Lower lobe of right lung (tissue), 2 donors: ENCODE measurements around the gene AKT1. TPM values are rescaled to one million over a fixed set of nuclear protein-coding genes. Genes with fewer than 3 reads are reported as not detected.
"Not testable (repeated sequence)": the region's sequence is repeated elsewhere in the genome, so short reads cannot be mapped to it uniquely, and the experiment has no call there.

Source experiments
- ATAC-seq, 2 donors: fragments of 200-7000 bp; cut with Tn5 transposase; one replicate each; pipeline ENCODE4 v1.9.1; 2020 to 2022; ENCODE audit warnings: mild to moderate bottlenecking in 2 of 2, moderate library complexity in 2 of 2
- DNase-seq: peaks from one replicate; pipeline ENCODE4 v3.0.0-alpha.2; 2020
- H3K27ac ChIP-seq: fragments of 200-600 bp; one replicate; pipeline ENCODE4 v1.8.0; 2022
- H3K27me3 ChIP-seq: fragments of 200-600 bp; one replicate; pipeline ENCODE4 v1.8.0; 2022; ENCODE audit warnings: low read depth
- H3K36me3 ChIP-seq: fragments of 200-600 bp; one replicate; pipeline ENCODE4 v1.8.0; 2022; ENCODE audit warnings: mild to moderate bottlenecking
- H3K4me1 ChIP-seq: fragments of 200-600 bp; one replicate; pipeline ENCODE4 v1.8.0; 2022
- H3K4me3 ChIP-seq: fragments of 200-600 bp; one replicate; pipeline ENCODE4 v1.8.0; 2022; ENCODE audit warnings: mild to moderate bottlenecking
- H3K9me3 ChIP-seq: fragments of 200-600 bp; one replicate; pipeline ENCODE4 v1.8.0; 2022
- intact Hi-C: fragments of 100-400 bp; cut with DNase I; formaldehyde crosslinking; loops from one replicate; pipeline ENCODE4 v1.11.0; 2022
- total RNA-seq: library from RNA; stranded (reverse); fragmentation: NEBNext Ultra II Directional; extraction: Animal tissue kit (Norgen Biotek cat#: 25700); gene quantifications from one replicate; pipeline ENCODE4 v1.2.1, GENCODE V29; 2021
- TF ChIP-seq, protein P1 (sequence below): fragments of 200-600 bp; IDR thresholded peaks from one replicate; pipeline ENCODE4 v1.8.0; 2022; ENCODE audit warnings: antibody characterized with exemption, mild to moderate bottlenecking
- donor health status: DM: no; HTN: yes; CAD: no; lungs with severe emphysema.

Gene AKT1
- total RNA-seq, 1 donor from 2014 or later, result 154 TPM

DNA sequence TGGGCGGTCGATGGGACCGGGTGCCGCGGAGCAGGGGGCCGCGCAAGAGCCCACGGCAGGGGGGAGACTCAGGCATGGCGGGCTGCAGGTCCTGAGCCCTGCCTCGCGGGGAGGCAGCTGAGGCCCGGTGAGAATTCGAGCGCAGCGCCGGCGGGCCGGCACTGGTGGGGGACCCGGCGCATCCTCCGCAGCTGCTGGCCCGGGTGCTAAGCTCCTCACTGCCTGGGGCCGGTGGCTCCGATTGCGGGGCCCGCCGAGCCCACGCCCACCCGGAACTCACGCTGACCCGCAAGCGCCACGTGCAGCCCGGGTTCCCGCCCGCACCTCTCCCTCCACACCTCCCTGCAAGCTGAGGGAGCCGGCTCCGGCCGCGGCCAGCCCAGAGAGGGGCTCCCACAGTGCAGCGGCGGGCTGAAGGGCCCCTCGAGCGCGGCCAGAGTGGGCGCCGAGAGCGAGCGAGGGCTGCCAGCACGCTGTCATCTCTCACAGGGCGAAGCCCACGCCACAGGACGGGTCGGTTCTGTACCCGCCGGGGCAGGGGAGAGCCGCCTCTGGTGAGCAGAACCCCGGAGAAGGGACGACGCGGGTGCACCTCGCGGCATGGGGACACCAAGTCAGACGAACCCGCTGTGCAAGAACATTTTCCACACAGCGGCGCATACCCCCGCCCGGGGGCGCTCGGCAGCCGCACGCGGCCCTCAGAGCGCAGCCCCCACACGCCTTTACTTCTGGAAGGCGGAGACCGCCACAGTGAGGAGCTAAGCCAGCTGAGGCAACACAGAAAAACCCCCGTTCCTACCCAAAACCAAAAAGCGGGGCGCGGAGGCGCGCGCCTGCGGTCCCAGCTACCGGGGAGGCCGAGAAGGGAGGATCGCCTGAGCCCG, 43.8 kb downstream of the AKT1 start:
- H3K9me3 ChIP-seq, result no peaks in the 10 kb centered on the region
- intact Hi-C loops, result no loop called here
- H3K4me1 ChIP-seq, result peaks cover 22% of the 10 kb centered on the region
- H3K36me3 ChIP-seq, result peaks cover 18% of the 10 kb centered on the region
- TF ChIP-seq, protein P1, sequence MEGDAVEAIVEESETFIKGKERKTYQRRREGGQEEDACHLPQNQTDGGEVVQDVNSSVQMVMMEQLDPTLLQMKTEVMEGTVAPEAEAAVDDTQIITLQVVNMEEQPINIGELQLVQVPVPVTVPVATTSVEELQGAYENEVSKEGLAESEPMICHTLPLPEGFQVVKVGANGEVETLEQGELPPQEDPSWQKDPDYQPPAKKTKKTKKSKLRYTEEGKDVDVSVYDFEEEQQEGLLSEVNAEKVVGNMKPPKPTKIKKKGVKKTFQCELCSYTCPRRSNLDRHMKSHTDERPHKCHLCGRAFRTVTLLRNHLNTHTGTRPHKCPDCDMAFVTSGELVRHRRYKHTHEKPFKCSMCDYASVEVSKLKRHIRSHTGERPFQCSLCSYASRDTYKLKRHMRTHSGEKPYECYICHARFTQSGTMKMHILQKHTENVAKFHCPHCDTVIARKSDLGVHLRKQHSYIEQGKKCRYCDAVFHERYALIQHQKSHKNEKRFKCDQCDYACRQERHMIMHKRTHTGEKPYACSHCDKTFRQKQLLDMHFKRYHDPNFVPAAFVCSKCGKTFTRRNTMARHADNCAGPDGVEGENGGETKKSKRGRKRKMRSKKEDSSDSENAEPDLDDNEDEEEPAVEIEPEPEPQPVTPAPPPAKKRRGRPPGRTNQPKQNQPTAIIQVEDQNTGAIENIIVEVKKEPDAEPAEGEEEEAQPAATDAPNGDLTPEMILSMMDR, result no peak
- peak overlapping the region; percentile 98 for H3K4me3 ChIP-seq
- ATAC-seq (no peak), DNase-seq (no peak)
- no peaks in the 10 kb centered on the region for H3K27me3 ChIP-seq
- H3K27ac ChIP-seq, result peak overlapping the region; percentile 98

DNA sequence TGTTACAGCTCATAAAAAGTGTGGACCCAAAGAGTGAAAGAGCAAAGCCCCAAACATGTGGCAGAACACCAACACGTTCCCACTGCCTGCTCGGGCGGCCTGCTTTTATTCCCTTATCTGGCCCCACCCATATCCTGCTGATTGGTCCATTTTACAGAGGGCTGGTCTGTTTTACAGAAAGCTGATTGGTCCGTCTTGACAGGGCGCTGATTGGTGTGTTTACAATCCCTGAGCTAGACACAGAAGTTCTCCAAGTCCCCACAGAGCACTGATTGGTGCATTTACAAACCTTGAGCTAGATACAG, 44.8 kb downstream of the AKT1 start:
- DNase-seq, result not testable (repeated sequence)

DNA sequence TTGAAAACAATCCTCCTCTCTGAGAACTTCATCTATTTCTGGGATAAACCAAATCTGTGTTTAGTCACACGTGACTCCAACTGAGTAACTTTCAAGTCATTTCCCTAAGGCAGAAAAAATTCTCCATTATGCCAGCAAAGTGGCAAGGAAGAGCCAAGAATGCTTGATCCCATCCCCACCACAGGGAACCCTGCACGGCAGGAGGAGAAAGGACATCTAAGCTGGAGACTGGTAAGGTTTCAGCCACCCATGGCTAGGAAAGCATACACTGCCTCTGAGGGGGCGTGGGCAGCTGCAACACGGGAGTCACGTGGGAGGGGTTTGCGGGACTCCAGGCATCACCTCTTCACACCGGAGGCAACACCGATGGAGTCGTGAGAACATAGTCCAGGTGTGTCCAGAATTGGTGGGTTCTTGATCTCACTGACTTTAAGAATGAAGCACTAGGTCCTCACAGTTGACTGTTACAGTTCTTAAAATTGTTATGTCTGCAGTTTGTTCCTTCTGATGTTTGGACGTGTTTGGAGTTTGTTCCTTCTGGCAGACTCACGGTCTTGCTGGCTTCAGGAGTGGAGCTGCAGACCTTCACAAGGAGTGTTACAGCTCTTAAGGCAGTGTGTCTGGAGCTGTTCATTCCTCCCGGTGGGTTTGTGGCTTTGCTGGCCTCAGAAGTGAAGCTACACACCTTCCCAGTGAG, 45.3 kb downstream of the AKT1 start:
- no peak overlapping the region for H3K27ac ChIP-seq
- peaks cover 22% of the 10 kb centered on the region for H3K4me1 ChIP-seq

More for the DNA sequence above, 44.8 kb downstream of the AKT1 start:
- H3K36me3 ChIP-seq, intact Hi-C loops, H3K27ac ChIP-seq, H3K27me3 ChIP-seq, ATAC-seq, H3K9me3 ChIP-seq, H3K4me3 ChIP-seq: not testable (repeated sequence)
- H3K4me1 ChIP-seq, result peaks cover 22% of the 10 kb centered on the region

DNA sequence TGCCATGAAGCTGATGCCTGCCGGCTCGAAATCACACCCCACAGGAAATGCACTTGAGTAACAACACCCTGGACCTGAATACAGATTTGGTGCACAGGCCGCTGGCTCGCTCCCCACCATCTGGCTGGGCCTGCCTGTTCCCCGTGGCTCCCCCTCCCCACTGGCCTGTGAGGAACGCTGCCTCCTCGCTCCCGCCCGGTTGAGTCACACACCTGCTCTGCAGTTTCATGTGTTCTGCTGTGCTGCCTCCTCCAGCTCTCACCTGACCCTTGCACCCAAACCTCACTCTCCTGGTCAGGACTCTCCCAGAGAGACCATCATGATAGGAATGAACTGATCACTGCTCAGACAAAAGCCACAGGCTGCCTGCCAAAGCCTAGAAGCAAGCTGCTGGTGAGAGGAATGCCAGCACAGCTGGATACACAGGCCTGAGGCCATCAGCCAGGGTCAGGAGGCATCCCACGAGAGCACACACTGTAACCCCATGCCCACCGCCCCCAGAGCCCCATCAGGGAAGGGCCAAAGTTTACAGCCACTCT, 46.4 kb downstream of the AKT1 start:
- Histone ChIP-seq H3K4me3 (no peak overlapping the region), H3K27ac (no peak overlapping the region), H3K36me3 (no peaks in the 10 kb centered on the region), H3K9me3 (no peaks in the 10 kb centered on the region), H3K27me3 (no peaks in the 10 kb centered on the region), H3K4me1 (peaks cover 12% of the 10 kb centered on the region)
- intact Hi-C loops, result no loop called here
- DNase-seq (no peak), ATAC-seq (no peak)
- TF ChIP-seq, protein P1, result no peak

More for the DNA sequence above, 45.3 kb downstream of the AKT1 start:
- Histone ChIP-seq H3K27me3 (no peaks in the 10 kb centered on the region), H3K36me3 (peaks cover 2% of the 10 kb centered on the region), H3K4me3 (no peak overlapping the region), H3K9me3 (no peaks in the 10 kb centered on the region)
- no peak for ATAC-seq
- intact Hi-C loops, result no loop called here
- no peak for DNase-seq
- TF ChIP-seq, protein P1, result no peak

DNA sequence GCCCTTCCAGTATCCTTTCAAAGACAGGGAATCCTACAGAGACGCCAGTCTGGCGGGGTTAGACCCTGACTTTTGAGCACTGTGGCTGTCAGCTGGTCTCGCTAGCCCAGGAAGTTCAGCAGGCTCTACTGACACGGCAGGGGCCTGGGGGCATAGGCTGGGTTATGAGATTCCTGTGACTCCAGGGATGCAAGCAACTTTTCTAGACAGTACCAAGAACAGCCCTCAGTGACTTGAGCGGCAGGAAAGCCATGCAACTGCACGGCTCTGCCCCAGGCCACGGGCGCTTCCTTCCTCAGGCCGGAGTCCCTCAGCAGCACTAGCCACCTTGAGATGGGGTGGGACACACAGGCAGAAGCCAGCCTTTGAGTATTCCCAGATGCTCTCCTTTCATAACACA, 47.7 kb downstream of the AKT1 start:
- H3K4me3 ChIP-seq, result no peak overlapping the region
- ATAC-seq, result no peak
- TF ChIP-seq, protein P1, result no peak
- no peak overlapping the region for H3K27ac ChIP-seq
- peaks cover 4% of the 10 kb centered on the region for H3K4me1 ChIP-seq
- H3K9me3 ChIP-seq, result no peaks in the 10 kb centered on the region
- DNase-seq, result no peak
- H3K27me3 ChIP-seq, result no peaks in the 10 kb centered on the region
- H3K36me3 ChIP-seq, result no peaks in the 10 kb centered on the region
- intact Hi-C loops, result no loop called here
